Measurements from ENCODE around the gene NAB1.

GRCh38 chr2:190655113-190655512, 6.2 kb downstream of the NAB1 start:
- TF ChIP-seq CTCF (IDR thresholded peaks at IDR 0.05) = no peak
- TF ChIP-seq POLR2A (IDR thresholded peaks at IDR 0.05) = no peak
- TF ChIP-seq POLR2AphosphoS5 (IDR thresholded peaks at IDR 0.05) = no peak
- no peak for TF ChIP-seq EP300 (IDR thresholded peaks at IDR 0.05)

All from stomach (tissue), 4 donors.